Smooth muscle cell of bladder (primary cell): ENCODE results near the gene ARHGEF4. TPM values are rescaled to one million over a fixed set of nuclear protein-coding genes. Genes with fewer than 3 reads are reported as not detected.

Source experiments
- total RNA-seq: library from RNA; depleted of rRNA; stranded (reverse); fragments of >200 nt; gene quantifications from 2 replicates; pipeline ENCODE4 v1.2.3, GENCODE V29; 2014

The ARHGEF4 gene, protein sequence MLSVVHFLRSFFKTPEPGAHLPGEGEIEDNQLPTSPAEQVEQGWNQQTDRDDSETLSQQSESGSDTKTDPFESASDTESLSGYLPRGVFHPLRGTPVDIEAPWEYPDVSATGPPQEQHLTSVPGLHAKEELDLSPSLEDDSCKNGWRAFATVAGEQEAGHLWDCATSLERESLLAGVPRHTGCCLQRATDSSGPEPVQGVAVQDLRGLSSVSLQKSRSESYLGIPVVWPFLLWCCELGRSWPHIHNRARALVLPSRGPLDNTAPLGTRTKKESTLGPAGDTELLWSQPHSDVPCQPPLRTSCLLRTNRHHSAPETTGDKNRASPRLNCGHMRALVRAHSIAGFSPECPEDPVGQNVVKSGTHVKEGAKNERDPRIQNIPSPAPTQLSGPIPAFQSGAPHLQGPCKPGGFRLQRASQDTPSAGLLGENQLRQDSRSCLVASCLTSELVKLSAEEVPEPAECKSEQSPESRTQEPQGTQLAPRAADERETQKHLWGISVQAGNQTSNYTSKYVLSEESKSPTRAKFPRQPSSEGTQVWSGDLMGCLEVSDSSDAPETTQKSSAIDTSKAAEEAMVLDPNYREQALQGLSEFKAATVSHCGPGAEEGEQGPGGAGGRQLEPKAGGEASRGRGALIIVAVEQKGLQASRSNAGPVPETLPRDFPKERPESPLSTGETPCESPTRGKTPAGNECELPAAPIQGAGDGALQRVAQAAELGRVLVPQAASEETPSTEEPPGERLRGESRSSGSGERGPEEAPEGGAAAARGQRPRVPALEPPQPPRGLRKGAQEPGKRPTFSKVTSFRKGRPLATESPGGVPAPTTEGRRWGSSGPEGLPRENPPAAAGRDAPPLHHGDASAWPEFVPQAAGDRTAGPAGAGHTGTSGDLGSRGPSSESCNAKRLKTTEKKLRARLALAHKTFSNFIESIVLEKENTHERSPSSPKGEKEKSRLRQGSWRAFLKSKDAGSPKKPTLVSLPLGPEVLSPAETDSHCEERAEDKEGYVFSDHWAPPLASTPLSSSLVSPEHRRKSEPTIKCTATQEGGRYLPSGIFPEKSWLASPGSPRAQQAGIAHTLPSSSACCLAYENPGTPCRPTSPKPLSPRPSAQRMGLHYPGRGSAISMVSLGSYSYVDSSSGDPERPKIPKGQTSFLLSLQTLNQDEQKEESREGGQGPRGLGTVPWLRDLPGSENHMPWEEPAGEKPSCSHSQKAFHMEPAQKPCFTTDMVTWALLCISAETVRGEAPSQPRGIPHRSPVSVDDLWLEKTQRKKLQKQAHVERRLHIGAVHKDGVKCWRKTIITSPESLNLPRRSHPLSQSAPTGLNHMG (N-terminal part only)
- total RNA-seq = 4.8 and 6.4 TPM in 2 replicates

DNA sequence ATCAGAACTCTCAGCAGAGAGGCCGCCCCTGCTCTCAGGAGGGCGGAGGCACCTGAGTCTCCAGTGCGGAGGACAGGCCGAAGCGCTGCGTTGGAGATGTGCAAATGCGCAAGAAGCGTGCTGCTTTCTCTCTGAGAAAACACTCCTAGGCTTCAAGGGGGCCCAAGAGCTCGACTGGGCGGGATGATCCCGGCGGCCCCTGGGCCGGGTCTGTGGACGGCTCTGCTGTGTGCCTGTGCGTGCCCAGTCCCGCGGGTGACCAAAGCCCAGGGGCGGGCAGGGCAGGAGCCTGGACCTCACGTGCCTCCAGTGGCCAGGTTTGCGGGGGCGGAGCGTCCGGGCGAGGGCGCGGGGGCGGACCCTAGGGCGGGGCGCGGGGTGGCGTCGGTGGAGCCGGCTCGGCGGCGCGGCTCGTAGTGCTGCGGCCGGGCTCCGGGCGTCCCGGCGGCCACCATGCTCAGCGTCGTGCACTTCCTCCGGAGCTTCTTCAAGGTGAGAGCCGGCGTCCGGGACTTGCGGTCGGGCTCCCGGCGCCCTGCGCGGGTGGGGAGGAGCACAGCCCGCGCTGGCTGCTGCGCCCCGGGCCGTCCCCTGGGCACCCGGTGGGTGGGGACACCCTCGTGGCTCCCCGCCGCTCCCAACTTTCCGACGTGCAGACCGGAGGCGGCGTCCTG, at the start of gene ARHGEF4:
TSS of gene ARHGEF4 (plus strand) at position 414 of the 674 bp plus-strand sequence. CDS start at position 454, 40 bp downstream.

GRCh38 chr2:131093006-131093695, 256.4 kb downstream of the ARHGEF4 start, which contains the start of gene FAM168B:
FAM168B (minus strand) TSS chr2:131093460; CDS start chr2:131082646, 10,814 bp downstream.

Other genes starting within 250 kb of the ARHGEF4 start
- not detected in 2 replicates for gene CFC1, start 237.3 kb upstream of the ARHGEF4 start, total RNA-seq
- gene POTEJ, start 225.5 kb upstream of the ARHGEF4 start, total RNA-seq = not detected in 2 replicates
- gene GPR148, start 107.8 kb upstream of the ARHGEF4 start, total RNA-seq = not detected in 2 replicates
- not detected in 2 replicates for gene AMER3, start 81.4 kb upstream of the ARHGEF4 start, total RNA-seq